GM12878 (cell line): ENCODE results near the gene N4BP2L2. TPM values are rescaled to one million over a fixed set of nuclear protein-coding genes. Genes with fewer than 3 reads are reported as not detected.
A peak's percentile ranks its signal among the peaks of the same experiment; 100 is the strongest.

Source experiments
- ATAC-seq: fragments of 200-7000 bp; cut with Tn5 transposase; 3 replicates; pipeline ENCODE4 v1.9.1; 2020; ENCODE audit warnings: mild to moderate bottlenecking, moderate library complexity
- BruUV-seq: library from RNA; stranded (reverse); fragments of 400-500 nt; replicated peaks from 2 replicates; lab custom pipeline; 2021; lab: Mats Ljungman, UMichigan
- CTCF ChIA-PET: fragments of 300-600 bp; sonication (Branson Sonifier 250); formaldehyde crosslinking; extraction: SDS; loops from one replicate; lab custom pipeline; 2021; ENCODE audit warnings: inconsistent platforms; lab: Yijun Ruan, JAX
- POLR2A ChIA-PET: fragments of 350-600 bp; formaldehyde crosslinking; extraction: SDS; loops from one replicate; lab custom pipeline; 2021; ENCODE audit warnings: inconsistent platforms; lab: Charles Lee
- RAD21 ChIA-PET: fragments of 300-600 bp; sonication (Branson Sonifier 250); formaldehyde crosslinking; loops from one replicate; lab custom pipeline; 2023; ENCODE audit warnings: antibody characterized with exemption; ENCODE audit not compliant: unreplicated experiment; lab: Charles Lee
- SMC1A ChIA-PET: fragments of 300-600 bp; sonication (Branson Sonifier 250); formaldehyde crosslinking; loops from one replicate; lab custom pipeline; 2023; ENCODE audit not compliant: unreplicated experiment, uncharacterized antibody; lab: Charles Lee
- DNase-seq: peaks from one replicate; pipeline ENCODE4 v3.0.0-alpha.2; 2011; ENCODE audit warnings: low read depth, low spot score
- FAIRE-seq: peaks from 3 replicates; lab custom pipeline; 2011; peaks lifted over from hg19 to GRCh38; lab: Jason Lieb, UNC
- H2AFZ ChIP-seq: 2 replicates; pipeline ENCODE4 v1.6.0; 2011; ENCODE audit warnings: low read depth, low read length, control low read depth; ENCODE audit not compliant: control insufficient read depth
- H3K27ac ChIP-seq: 2 replicates; pipeline ENCODE4 v1.5.1; 2011; ENCODE audit warnings: control low read depth; ENCODE audit not compliant: control insufficient read depth, insufficient read depth
- H3K27me3 ChIP-seq, 2 experiments: replicated peaks in 1 of 2; 2 replicates each; pipeline versions ENCODE4 v1.6.0 to v1.6.1; 2011; ENCODE audit warnings: low read length in 1 of 2; ENCODE audit not compliant: control insufficient read depth in 2 of 2, insufficient read depth in 2 of 2
- H3K36me3 ChIP-seq, 2 experiments: 2 replicates each; pipeline ENCODE4 v1.5.1; 2011; ENCODE audit warnings: low read length in 1 of 2; ENCODE audit not compliant: control insufficient read depth in 2 of 2, insufficient read depth in 2 of 2
- H3K4me1 ChIP-seq: 2 replicates; pipeline ENCODE4 v1.6.1; 2011; ENCODE audit warnings: mild to moderate bottlenecking, low read length, moderate library complexity, mixed read lengths; ENCODE audit not compliant: control insufficient read depth, insufficient read depth
- H3K4me2 ChIP-seq: 2 replicates; pipeline ENCODE4 v1.6.0; 2011; ENCODE audit warnings: control low read depth; ENCODE audit not compliant: control insufficient read depth, insufficient read depth
- H3K4me3 ChIP-seq: fragments of 200-600 bp; sonication (generic); 2 replicates; pipeline ENCODE4 v1.5.1; 2016
- H3K79me2 ChIP-seq: 2 replicates; pipeline ENCODE4 v1.6.0; 2011; ENCODE audit warnings: low read length; ENCODE audit not compliant: control insufficient read depth, insufficient read depth
- H3K9ac ChIP-seq: 2 replicates; pipeline ENCODE4 v1.8.0; 2011; ENCODE audit warnings: low read length, control low read depth, mixed read lengths; ENCODE audit not compliant: control insufficient read depth, insufficient read depth
- H3K9me3 ChIP-seq: replicated peaks from 3 replicates; pipeline ENCODE4 v1.5.1; 2011; ENCODE audit warnings: mild to moderate bottlenecking, low read length; ENCODE audit not compliant: control insufficient read depth, insufficient read depth
- H4K20me1 ChIP-seq: 2 replicates; pipeline ENCODE4 v1.6.0; 2011; ENCODE audit not compliant: control insufficient read depth, insufficient read depth
- CTCF ChIP-seq, 3 experiments: IDR thresholded peaks in 2 of 3; conservative IDR thresholded peaks in 1 of 3; 2 replicates each; pipeline ENCODE4 v1.5.1; 2011; ENCODE audit warnings: low read depth in 3 of 3, low read length in 3 of 3, mild to moderate bottlenecking in 3 of 3, control low read depth in 2 of 3, moderate library complexity in 2 of 3, inconsistent platforms in 1 of 3, mixed read lengths in 1 of 3; ENCODE audit not compliant: control insufficient read depth in 2 of 3, insufficient read depth in 1 of 3; ENCODE audit errors: extremely low read depth in 1 of 3
- SP1 ChIP-seq: IDR thresholded peaks from one replicate; pipeline ENCODE4 v1.6.1; 2011; ENCODE audit warnings: low read depth, low read length
- SREBF2 ChIP-seq: IDR thresholded peaks from 2 replicates; pipeline ENCODE4 v1.6.1; 2012; ENCODE audit warnings: mild to moderate bottlenecking, low read length
- TARDBP ChIP-seq: IDR thresholded peaks from 2 replicates; pipeline ENCODE4 v1.6.1; 2016; ENCODE audit warnings: borderline replicate concordance
- ZBTB4 ChIP-seq: fragments of 450-650 bp; formaldehyde crosslinking; IDR thresholded peaks from 2 replicates; pipeline ENCODE4 v1.4.0; 2022; ENCODE audit warnings: mild to moderate bottlenecking, moderate library complexity
- WGBS: methylation state at CpG from one replicate; pipeline ENCODE4 v1.1.6; 2016; ENCODE audit warnings: low lambda C conversion rate; ENCODE audit not compliant: insufficient replicate concordance, insufficient coverage; ENCODE audit errors: missing lambda C conversion rate; 5-methylcytosine and 5-hydroxymethylcytosine counted together
- in situ Hi-C: fragments of 300-500 bp; cut with MboI; formaldehyde crosslinking; loops from 9 replicates; pipeline ENCODE4 v1.14.3; 2018; ENCODE audit warnings: mixed read lengths
- intact Hi-C: fragments of 100-400 bp; cut with micrococcal nuclease; formaldehyde crosslinking; loops from one replicate; pipeline ENCODE4 v1.14.2; 2022; ENCODE audit not compliant: unreplicated experiment
- polyA plus RNA-seq, 11 experiments: library from polyadenylated mRNA; depleted of rRNA in 4 of 11; unstranded in 6 of 11; stranded (reverse) in 5 of 11; fragments of >200 nt; fragmentation: Nextera tagmentation in 4 of 11; fragmentation: Illumina TruSeq in 1 of 11; extraction: Ambion mirVana in 4 of 11; extraction: Trizol in 1 of 11; gene quantifications; 1 replicate in 1 of 11; 2 replicates in 10 of 11; pipeline versions ENCODE4 v1.2.1 to v1.2.3, GENCODE V29; 2011 to 2016; ENCODE audit warnings: inconsistent platforms in 2 of 11, missing spikeins in 2 of 11, low read depth in 1 of 11
- total RNA-seq, 4 experiments: library from RNA; depleted of rRNA in 3 of 4; stranded (reverse); fragments of >200 nt in 3 of 4; fragmentation: Illumina TruSeq in 1 of 4; extraction: Trizol in 1 of 4; gene quantifications; 2 replicates each; pipeline versions ENCODE4 v1.2.1 to v1.2.3, GENCODE V29; 2013 to 2021

Gene N4BP2L2
- total and polyA plus RNA-seq, 10 of the 15 experiments (the other 5 are each of a cell fraction or from before 2014, with no cell fraction given), result 41.7 to 87.1 (median 61.2) TPM

GRCh38 chr13:32499538-32500210, 38.9 kb downstream of the N4BP2L2 start:
- CTCF ChIA-PET, result no interaction called here
- no peaks in the 10 kb centered on the region for H3K79me2 ChIP-seq
- RAD21 ChIA-PET, result no interaction called here
- H3K36me3 ChIP-seq, result 0 out of 4 replicates have a peak, but pooled peaks cover 0 to 2% of the 10 kb centered on the region in 2 experiments
- H3K4me1 ChIP-seq, result no peaks in the 10 kb centered on the region
- SMC1A ChIA-PET, result interaction anchor here (0.5 kb wide), 1 partner anchor 483 kb away, joined by 4 read pairs; no protein-coding TSS in a partner anchor
- no peak overlapping the region for H3K4me3 ChIP-seq
- H4K20me1 ChIP-seq, result no peaks in the 10 kb centered on the region
- H3K9me3 ChIP-seq, result no peaks in the 10 kb centered on the region
- 80% methylated on average over 2 of the region's 2 CpGs for WGBS
- no peak overlapping the region for H3K27ac ChIP-seq
- intact Hi-C loops (no loop called here), in situ Hi-C loops (no loop called here)
- no peaks in the 10 kb centered on the region for H3K27me3 ChIP-seq
- H3K4me2 ChIP-seq, result no peak overlapping the region
- no peak for ATAC-seq
- TF ChIP-seq SP1 (no peak), CTCF (IDR thresholded peaks at IDR 0.05 in 2 of 3, conservative IDR thresholded peaks at IDR 0.05 in 1 of 3; ENCODE audit: control insufficient read depth in 2 of 3, extremely low read depth in 1 of 3, insufficient read depth in 1 of 3, low read depth in 3 of 3, low read length in 3 of 3) (no peak), TARDBP (no peak), SREBF2 (no peak), ZBTB4 (CRISPR knock-in tag) (no peak)
- TSS peak; percentile 13 for BruUV-seq
- POLR2A ChIA-PET, result interaction anchor here (0.6 to 1.6 kb wide), 4 partner anchors 9 to 1067 kb away, joined by 3 to 5 read pairs (median 4); no protein-coding TSS in a partner anchor
- DNase-seq, result no peak
- no peak overlapping the region for H2AFZ ChIP-seq
- FAIRE-seq, result no peak
- no peak overlapping the region for H3K9ac ChIP-seq
